ENCODE results near the gene ATF6B.

- TF ChIP-seq CTCF (IDR thresholded peaks at IDR 0.05): no peak
- TF ChIP-seq EP300 (IDR thresholded peaks at IDR 0.05): no peak
Measured at GRCh38 chr6:32175322-32175710, 47.3 kb upstream of the ATF6B start.

All from gastroesophageal sphincter (tissue), 3 donors.